Fibroblast of skin of scalp (primary cell): Measurements from ENCODE around the gene HTRA2.

Experiments used
- DNase-seq: peaks from one replicate; pipeline ENCODE4 v3.0.0-alpha.2; 2013

The HTRA2 gene

DNA sequence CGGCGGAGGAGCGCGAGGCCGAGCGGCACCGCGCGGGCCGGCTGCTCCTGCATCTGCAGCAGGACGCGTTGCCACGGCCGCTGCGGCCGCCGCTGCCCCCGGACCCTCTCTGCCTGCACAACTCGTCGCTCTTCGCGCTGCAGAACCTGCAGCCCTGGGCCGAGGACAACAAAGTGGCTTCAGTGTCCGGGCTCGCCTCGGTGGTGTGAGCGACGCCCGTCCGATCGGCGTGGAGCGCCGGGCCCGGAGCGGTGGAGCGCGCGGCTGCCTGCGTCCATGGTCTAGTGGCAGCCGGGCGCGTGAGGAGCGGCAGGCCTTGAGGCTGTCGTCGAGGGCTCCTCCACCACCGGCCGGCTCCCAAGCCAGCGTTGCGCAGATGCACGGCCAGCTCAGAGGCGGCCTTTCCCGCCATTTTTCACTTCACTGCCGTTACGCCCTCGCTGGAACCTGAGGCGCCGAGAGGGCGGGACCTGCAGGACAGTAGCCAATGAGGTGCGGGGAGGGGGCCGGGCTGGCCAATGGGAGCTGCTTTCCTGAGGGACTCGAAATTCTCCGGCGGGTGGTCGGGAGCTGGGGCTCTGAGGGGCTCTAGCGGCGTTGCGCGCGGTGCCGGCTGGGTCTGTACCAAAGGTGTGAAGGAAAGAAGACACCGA, 13.6 kb upstream of the HTRA2 start:
- DNase-seq, result peak; percentile 60

DNA sequence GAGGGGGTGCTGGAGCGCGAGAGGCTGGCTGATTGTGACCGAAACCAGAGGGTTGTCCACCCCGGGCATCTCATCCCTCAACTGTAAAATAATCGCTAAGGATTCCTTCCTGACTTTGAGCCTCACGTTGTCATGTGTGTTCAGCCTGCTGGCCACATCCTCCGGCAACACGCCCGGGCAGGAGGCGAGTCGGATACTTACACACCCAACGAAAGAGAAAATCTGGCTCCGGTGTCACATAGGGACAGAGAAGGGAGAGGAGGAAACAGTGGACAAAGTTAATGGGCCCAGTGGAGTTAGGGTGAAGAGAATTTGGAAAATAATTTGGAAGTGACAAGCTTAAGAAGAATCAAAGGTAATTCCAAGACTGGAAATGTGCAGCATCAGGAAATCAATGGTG, 13.1 kb upstream of the HTRA2 start:
- DNase-seq, result no peak

DNA sequence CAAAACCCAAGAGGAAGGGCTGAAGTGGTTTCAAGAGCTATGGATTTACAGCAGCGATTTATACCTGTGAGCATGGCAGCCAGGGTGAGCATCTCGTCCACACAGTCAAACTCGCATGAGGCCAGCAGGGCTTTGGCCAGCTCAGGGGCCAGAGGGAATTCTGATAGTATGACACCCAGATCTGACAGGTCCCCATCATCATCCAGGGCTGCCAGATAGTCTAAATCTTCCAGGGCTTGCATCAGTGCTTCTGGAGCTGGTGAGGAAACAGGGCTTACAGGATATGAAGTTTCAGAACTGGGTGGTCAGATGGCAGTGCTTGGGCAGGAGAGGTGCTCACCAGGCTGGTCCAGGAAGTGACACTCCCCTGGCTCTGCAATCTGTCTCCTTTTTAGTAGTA, 7.2 kb upstream of the HTRA2 start:
- no peak for DNase-seq

DNA sequence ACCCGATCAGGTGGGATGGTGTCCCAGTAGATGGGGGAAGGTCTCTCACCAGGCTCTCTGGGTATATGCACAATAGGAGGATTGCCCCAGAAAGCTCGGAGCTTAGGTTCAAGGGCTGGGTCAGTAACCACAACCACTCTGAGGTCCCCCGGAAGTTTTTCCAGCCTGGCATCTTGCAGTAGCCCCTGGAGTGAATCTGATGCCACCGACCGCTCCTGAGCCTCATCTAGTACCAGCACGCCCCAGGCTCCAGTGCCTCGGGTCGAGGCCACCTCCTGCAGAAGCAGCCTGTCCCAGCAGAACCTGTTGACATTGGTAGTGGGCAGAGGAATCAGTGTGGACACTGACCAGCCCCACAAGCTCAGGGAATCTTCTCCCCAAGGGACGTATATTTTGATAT, 5.7 kb upstream of the HTRA2 start:
- no peak for DNase-seq

DNA sequence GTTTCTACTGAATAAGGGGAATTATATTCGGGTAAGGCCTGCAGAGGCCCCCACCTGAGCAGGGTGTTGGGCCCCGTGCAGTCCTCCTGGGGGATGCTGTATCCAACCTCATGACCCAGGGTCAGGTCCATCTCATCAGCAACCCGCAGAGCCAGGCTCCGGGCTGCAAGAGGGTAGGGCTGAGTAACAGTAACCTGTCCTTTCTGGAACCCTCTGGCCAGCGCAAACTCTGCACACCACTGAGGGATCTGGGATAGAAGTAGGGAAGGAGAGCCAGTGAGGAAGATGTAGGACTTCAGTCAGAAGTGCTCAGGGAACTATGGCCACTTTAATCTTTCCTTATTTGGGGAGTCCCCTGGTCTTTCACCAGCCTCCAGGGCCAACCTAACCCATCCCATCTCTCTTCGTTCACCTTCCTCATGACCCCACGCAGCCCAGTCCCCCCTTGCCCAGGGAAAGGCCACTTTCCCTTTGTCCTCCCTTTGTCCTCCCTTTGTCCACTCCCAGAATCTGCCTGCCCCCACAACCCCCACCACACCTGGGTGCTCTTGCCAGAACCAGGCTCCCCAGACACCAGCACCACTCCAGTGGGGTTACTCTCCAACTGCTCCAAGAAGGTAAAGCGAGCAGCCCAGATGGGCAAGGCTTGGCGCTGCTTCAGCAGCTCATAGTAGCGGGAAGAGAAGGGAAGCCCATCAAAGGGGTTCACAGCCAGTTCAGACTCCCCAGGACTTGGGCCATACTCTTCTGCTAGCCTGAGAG, 4.6 kb upstream of the HTRA2 start:
- DNase-seq, result no peak

DNA sequence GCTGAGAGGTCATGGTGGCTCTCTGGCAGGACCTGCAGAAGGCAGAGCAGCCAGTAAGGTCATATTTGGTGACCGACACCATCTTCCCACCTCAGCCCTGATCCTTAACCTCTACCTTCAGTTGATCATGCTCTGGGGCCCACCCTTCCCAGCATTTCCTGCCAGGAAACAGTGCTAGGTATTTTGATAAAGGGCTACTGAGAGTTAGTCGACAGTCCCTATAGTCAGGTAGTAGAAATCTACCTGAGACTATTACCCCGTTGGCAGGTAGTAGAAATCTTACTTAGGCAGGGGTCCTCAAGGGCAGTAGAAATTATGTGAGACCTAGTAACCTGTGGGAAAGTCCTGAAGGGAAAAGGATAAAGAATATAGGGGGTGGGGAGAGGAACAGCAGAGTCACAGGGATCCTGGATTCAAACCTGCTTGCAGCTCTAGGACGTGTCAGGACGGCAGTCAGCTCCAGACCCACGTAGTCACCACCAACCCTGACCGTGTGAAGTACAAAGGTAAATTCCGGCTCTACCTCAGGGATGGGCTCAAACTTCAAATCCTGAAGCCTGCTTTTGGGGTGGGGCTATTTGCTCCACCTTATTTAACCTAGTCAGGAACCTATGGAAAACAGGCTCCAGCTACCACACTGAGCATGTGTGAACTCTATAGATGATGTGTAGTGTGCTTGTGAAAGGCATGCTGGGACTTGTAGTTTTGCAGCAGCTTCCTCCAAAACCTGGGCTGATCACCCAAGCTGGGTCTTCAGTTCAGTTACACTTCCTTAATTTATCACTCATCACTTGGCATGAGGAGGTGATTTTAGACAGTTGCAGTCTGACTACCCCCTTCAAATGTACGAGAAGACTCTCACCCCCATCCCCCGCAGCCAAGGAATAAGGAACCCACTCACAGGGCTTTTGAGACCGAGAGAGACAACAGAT, 3.8 kb upstream of the HTRA2 start, which contains the start of gene DQX1:
DQX1 (minus strand) TSS at position 515 of the 932 bp plus-strand sequence; CDS start at position 13, 502 bp downstream.
- DNase-seq, result peak; percentile 48

DNA sequence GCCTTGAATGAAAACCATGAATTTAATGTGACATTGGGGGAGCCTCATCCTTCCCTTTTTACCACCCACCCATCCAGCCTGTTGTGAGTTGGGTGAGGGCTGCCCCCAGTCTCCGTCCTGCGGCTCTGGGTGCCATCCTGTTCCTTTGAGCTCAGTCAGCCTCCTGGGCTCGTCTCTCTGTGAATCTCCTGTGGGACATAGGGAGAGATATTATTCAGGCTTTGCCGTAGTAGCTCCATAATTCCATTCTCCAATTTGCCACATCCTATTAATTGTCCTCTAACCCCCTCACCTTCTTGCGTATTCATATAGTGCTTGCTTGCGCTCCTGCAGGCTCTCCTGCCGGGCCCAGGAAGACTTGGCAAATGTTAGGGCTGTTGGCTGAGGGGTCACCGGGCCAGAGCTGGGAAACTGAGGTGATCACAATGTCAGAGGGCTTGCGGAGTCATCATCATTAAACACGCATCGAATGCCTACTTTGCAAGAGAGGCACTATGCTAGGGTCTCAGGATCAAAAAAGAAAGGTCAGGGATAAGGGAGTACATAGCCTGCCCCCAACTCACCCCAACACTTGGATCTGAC, 3.0 kb upstream of the HTRA2 start:
- no peak for DNase-seq

DNA sequence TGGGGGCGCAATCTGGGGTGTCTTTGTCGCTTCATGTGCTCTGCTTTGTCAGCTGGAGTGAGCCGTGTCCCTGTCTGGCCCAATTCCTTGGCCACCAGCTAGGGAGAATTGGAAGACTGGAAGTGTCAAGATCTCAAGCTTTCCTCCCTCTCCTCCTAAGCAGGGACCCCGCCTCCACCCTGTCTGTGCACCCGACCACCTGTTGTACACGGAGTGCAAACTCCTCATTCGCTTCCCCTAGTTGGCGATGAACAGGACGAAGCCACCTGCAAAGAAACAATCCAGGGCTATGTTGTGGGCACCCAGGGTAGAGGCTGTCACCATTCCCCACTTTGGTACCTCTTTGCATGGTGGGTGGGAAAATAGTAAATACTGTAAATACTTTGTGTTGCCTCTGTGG, 2.0 kb upstream of the HTRA2 start:
- no peak for DNase-seq

DNA sequence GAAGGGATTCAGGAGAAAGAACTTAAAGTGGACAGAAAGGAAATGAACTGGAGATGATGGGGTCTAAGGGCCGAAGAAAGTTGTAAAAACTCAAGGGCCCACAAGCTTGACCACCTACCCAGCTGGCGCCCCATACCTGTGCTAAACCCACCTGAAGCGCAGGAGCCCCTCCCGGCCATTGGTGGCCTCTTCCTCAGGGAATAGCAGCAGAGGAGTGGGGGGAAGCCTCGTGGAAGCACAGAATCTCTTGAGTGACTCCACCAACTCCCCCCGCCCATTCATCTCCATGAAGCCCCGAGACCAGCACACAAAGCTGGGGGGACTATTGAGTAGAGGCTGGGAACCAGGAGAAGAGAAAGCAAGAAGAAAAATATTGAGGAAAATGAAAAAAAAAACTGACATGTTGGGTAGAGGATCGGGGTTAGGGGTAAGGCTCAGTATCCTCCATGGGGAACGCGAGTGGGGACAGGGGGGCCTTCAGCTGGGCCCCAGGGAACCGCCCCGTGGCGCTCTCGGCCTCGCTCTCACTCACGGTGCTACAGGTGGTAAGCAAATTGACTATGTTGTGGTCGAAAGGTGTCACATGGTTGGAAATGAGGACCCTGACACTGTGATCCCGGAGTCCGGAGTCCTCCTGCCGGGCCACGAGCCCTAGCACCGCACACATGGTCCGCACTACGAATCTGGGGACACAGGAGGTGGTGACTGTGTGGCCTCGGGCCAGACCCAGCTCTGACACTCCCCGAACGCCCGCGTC, 955 bp upstream of the HTRA2 start:
- DNase-seq, result no peak

DNA sequence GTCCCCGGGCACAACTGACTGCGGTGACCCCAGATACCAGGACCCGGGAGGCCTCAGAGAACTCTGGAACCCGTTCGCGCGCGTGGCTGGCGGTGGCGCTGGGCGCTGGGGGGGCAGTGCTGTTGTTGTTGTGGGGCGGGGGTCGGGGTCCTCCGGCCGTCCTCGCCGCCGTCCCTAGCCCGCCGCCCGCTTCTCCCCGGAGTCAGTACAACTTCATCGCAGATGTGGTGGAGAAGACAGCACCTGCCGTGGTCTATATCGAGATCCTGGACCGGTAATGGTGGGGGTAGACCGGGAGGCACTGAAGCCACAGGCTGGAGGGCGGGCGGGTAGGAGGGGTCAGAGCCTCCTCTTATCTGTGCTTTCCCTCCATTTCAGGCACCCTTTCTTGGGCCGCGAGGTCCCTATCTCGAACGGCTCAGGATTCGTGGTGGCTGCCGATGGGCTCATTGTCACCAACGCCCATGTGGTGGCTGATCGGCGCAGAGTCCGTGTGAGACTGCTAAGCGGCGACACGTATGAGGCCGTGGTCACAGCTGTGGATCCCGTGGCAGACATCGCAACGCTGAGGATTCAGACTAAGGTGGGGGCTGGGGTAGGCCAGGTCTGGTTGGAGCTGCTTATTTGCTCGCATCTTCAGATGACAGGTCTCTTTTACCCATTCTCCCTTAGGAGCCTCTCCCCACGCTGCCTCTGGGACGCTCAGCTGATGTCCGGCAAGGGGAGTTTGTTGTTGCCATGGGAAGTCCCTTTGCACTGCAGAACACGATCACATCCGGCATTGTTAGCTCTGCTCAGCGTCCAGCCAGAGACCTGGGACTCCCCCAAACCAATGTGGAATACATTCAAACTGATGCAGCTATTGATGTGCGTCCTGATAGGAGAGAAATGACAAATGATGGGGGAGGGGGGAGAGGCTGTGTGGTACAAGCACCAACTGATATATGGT, 780 bp downstream of the HTRA2 start:
- no peak for DNase-seq

DNA sequence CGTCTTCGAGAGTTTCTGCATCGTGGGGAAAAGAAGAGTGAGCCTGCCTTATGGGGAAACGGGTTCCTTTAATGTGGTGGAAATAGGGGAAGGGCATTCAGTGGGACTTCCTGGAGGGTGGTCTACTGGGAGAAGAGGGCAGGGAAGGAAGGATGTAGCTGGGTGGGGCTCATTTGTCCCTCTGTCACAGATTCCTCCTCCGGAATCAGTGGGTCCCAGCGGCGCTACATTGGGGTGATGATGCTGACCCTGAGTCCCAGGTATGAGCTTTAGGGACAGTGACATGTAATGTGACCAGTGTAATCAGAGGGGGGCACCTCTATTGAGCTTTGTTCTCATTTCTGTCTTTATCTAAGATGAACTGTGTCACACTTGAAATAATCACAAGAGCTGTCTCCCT, 1.9 kb downstream of the HTRA2 start:
- no peak for DNase-seq

DNA sequence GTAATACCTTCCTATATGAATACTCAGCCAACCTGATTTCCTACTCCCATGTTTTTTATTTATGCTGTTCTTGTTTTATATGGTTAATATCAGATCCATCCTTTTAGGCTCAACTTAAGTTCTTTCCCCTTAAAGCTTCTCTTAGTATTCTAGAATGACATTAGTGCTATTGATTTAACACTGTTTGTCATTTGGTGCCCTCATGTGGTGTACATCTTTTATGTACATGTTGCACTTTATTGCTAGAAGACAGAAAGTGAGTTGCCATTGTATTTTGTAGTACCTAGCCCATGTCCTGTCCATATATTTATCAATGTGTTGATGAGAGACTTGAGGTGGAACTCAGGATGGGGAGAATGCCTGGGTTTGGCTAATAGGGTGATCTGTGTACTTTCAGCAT, 2.5 kb downstream of the HTRA2 start:
- DNase-seq, result peak; percentile 64

DNA sequence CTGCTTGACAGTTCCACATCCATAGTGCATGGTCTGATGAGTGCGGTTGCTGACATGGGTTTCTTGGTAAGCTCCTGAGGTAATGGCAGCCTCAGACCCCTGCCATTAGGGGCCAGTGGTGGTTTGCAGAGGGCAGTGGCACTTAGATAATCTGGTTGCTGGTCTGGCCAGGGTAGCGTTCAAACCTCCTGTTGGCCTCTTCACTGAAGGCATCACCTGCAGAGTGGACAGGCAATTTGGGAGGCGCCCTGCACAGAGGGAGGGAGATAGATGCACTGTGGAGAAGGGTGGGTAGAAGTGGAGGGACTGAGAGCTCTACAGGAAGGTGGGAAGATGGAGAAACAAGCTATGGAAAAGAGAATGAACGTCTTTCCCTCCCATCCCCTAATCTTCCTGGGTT, 3.7 kb downstream of the HTRA2 start:
- DNase-seq, result no peak

DNA sequence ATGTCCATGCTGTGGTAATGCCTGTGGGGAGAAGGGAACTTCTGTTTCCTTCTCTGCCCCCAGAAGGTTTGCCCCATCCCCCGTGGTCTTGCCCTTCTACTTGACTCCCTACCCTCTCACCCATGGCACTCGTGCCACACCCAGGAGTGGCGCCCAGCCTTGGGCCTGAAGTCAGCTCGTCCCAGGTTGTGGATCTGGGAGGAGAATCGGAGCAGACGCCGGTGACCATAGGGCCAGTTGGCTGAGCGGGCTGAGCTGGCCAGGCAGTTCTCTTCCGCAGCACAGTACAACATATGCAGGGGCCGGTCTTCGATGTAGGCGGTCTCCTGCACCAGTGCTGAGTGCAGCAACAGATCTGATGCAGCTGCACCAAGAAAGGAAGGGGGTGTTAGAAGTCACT, 4.7 kb downstream of the HTRA2 start:
- no peak for DNase-seq

DNA sequence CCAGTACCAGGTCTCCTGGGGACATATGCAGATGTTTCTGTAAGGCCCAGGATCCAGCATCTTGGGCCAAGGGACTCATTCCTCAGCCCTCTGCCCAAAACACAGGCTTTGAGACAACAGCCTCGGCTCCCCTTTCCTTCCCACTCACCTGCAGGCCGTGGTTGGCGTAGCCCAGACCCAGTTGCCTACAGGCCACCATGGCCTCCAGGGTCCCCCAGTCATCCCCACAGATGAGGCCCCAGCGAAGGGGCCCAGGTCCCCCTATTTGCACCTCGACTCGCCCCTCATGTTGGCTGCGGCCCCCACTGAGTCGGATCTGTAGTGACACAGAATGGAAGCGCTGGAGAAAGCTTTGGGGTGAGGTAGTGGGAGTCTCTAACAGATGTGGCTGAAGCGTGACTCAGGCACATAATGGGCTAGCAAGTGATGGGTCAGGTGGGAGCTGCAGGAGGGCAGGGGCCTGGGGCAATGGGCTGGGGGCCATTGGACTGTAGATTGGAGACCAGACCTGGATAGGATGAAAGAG, 5.8 kb downstream of the HTRA2 start:
- DNase-seq, result no peak

DNA sequence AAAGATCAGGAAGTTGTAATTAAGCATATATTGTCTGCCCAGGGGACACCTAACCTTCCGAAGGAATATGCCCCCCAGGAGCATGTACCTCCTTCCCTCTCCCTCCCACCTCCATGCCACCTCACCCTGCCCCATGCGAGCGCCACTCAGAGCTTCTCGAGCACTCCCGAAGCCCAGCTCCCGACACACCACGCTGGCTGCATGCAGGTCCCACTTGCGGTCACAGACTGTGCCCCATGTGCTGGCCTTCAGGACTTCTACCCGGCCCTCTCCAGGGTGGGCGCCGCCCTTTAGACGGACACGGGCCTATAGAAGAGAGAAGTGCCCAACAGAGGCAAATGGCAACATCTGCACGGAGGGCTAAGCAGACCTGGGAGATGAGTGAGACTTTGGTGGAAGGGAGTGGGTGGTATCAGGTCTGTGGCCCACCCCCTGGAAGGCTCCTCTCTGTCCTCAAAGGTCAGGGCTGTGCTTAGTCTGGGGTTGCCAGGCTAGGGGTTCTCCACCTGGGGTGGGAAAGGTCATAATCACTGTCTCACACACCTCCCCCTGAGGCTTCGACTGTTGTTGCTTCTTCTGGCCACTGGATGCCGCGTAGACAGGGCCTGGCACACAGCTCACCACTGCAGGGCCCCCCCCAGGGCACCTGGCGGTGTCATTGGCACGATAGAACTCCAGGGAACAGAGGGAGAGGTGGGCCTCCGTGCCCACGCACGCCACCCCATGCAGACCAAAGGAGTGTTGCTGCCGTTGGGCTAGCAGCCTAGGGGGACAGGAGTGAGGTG, 6.6 kb downstream of the HTRA2 start:
- DNase-seq, result no peak

DNA sequence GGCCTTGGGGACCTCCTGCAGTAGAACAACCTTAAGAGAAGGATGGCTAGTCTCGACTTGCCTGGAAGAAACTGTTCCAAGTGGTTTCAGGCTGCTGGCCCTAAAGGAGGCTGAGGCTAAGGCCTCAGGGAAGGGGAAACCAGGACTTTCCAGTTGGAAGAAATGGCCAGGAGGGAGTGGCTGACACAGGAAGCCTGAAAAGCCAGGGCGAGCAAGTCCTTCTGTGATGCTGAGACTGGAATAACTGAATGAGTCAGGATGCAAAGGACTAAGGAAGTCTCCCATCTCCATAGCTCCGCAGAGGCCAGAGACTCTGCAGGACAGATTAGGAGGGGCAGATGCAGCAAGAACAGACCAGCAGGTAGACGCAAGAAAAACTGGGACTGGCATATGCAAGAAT, 7.4 kb downstream of the HTRA2 start:
- DNase-seq, result no peak

DNA sequence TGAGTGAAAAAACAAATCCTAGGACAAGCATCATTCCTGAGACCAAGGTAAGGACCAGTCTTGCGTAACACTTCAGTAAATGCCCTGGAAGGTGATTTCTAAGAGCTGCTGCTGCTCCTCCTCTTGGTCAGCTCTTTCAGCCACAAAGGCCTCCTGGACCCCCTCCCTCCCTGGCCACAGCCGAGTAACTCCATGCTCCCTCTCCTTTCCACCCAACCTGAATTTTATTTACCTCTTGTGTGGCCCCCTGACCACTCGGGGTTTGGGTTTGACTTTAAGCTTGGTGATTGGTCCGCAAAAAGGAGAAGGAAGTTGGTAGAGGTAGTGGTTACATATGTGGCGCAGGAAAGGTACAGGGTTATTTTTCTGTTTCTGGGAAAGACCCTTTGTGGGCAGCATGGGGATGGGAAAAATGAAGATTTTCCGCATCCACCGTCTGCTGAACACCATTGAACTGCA, 9.2 kb downstream of the HTRA2 start:
- no peak for DNase-seq

DNA sequence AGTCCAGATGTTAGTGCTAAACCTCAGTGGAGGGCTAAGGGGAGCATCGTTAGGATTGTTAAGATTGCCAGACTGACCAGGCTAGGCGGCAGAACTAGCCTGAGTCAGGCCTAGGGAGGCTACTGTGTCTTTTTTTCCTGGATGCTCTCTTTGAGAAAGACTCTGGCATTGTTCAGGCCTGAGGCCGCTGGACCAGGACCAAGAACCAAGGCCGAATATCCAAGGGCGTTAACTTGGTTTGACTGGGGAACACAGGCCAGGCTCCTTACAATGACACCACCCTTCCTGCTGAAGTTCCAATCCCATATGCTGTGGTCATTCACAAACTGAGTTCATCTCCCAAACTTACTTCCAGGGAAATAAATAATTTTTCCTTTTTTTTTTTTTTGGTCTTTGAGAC, 10.6 kb downstream of the HTRA2 start:
- DNase-seq, result no peak

DNA sequence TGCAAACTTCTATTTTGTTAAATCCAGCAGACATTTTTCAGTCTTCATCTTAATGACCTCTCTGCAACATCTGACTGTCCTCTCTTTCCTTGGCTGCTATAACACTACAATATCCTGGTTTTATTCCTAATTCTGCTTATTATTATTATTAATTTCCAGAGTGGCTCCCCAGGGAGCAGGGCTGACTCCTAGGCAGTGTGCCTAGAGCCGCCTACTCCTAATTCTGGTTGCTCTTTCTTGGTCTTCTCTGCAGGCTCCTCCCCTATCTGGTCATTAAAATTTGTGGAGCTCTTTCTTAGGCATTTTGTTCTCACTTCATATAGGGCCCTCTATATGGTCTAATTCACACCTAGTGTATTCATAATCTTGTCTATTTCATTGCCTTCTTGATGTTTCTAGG, 13.2 kb downstream of the HTRA2 start:
- no peak for DNase-seq
